Skin of body (tissue), 2 donors: ENCODE data around the gene KRT36. TPM values are rescaled to one million over a fixed set of nuclear protein-coding genes. Genes with fewer than 3 reads are reported as not detected.

Experiments
- DNase-seq: peaks from one replicate; lab custom pipeline; 2025; lab: John Stamatoyannopoulos, UW
- total RNA-seq: library from RNA; depleted of rRNA; stranded (reverse); fragments of >200 nt; gene quantifications from one replicate; pipeline ENCODE4 v1.2.3, GENCODE V29; 2014

Gene KRT36
- total RNA-seq, 1 donor from 2014 or later = 1.9 TPM

- DNase-seq = no peak
Measured at GRCh38 chr17:41504246-41504977, 14.7 kb upstream of the KRT36 start.

GRCh38 chr17:41503202-41503601, 13.5 kb upstream of the KRT36 start:
- DNase-seq = no peak

- DNase-seq = no peak
Measured at GRCh38 chr17:41500131-41500911, 10.6 kb upstream of the KRT36 start.

- DNase-seq = no peak
Measured at GRCh38 chr17:41499714-41500113, 10.0 kb upstream of the KRT36 start.

GRCh38 chr17:41498276-41498675, 8.6 kb upstream of the KRT36 start:
- no peak for DNase-seq

GRCh38 chr17:41496803-41497484, 7.2 kb upstream of the KRT36 start:
- DNase-seq = no peak

- no peak for DNase-seq
Measured at GRCh38 chr17:41494524-41494923, 4.8 kb upstream of the KRT36 start.

- DNase-seq = no peak
Measured at GRCh38 chr17:41492771-41493170, 3.1 kb upstream of the KRT36 start.

GRCh38 chr17:41492351-41492750, 2.6 kb upstream of the KRT36 start:
- DNase-seq = no peak

GRCh38 chr17:41491476-41491875, 1.8 kb upstream of the KRT36 start:
- DNase-seq = no peak

GRCh38 chr17:41490000-41490990, 585 bp upstream of the KRT36 start:
- DNase-seq = no peak

- DNase-seq = no peak
Measured at GRCh38 chr17:41486809-41487530, 2.7 kb downstream of the KRT36 start.

GRCh38 chr17:41486316-41486715, 3.4 kb downstream of the KRT36 start:
- DNase-seq = no peak

GRCh38 chr17:41484920-41485904, 4.5 kb downstream of the KRT36 start:
- no peak for DNase-seq

GRCh38 chr17:41483991-41484826, 5.5 kb downstream of the KRT36 start:
- DNase-seq = no peak

- DNase-seq = no peak
Measured at GRCh38 chr17:41483531-41483930, 6.2 kb downstream of the KRT36 start.

GRCh38 chr17:41481036-41481435, 8.7 kb downstream of the KRT36 start, which contains the start of gene KRT35:
Gene KRT35 (minus strand): TSS chr17:41481151. CDS start chr17:41481097, 54 bp downstream.
- no peak for DNase-seq

- no peak for DNase-seq
Measured at GRCh38 chr17:41480581-41480980, 9.1 kb downstream of the KRT36 start.
